ENCODE measurements around the gene NPPB.

The NPPB gene

GRCh38 chr1:11873395-11874257 lies 14.9 kb upstream of the NPPB start:
- Mint-ChIP-seq H3K4me3 (no peak overlapping the region), H3K4me1 (no peaks in the 10 kb centered on the region), H3K27me3 (peaks cover 51% of the 10 kb centered on the region), H3K9me3 (no peaks in the 10 kb centered on the region), H3K27ac (no peak overlapping the region)
- no peak for DNase-seq
- no peak for ATAC-seq

DNA sequence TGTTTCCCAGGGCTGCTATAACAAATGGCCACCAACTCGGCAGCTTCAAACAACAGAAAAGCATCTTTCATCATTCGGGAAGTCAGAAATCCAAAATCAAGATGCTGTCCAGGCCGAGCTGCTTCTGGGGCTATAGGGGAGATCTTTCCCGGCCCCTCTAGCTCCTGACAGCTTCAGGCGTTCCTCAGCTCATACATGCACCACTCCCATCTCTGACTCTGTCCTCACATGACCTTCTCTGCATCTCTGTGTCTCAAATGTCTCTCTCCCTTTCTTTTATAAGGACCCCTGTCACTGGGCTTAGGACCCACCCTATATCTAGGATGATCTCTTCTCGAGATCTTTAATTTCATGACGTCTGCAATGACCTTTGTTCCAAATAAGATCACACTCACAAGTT lies 13.8 kb upstream of the NPPB start:
- H3K27me3 Mint-ChIP-seq, result peaks cover 46% of the 10 kb centered on the region
- H3K4me3 Mint-ChIP-seq, result no peak overlapping the region
- ATAC-seq (no peak), DNase-seq (no peak)
- no peaks in the 10 kb centered on the region for H3K9me3 Mint-ChIP-seq
- H3K4me1 Mint-ChIP-seq, result no peaks in the 10 kb centered on the region
- no peak overlapping the region for H3K27ac Mint-ChIP-seq

DNA sequence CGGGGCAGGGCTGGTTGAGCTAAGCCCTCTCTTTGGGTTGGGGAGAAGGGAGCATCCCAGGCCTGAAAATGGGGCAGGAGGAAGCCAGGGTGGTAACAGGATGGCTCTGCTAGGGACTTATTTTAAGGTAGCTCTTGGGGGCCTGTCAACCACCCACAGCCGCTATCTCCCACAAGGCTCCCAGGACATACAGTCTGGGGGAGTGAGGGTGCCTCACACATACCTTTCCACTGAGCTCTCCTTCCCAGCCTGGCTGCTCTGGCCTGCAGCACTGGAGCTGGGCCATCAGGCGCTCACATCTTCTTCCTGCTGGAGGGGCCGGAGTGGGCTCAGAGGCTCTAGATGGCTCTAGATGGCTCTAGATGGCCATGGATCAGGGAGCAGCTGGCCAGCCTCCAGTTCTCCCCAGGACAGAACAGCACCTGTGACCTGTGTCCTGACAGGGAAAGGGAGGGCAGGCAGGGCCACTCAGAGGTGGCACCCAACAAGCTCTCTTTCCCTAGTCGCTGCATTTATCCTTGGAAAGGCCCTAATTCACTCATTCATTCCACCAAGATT lies 11.0 kb upstream of the NPPB start:
- Mint-ChIP-seq H3K4me1 (no peaks in the 10 kb centered on the region), H3K9me3 (no peaks in the 10 kb centered on the region), H3K4me3 (no peak overlapping the region), H3K27ac (peak overlapping the region in 1 of 2 donors; percentile 54), H3K27me3 (peaks cover 46% of the 10 kb centered on the region)
- DNase-seq (no peak), ATAC-seq (no peak)

DNA sequence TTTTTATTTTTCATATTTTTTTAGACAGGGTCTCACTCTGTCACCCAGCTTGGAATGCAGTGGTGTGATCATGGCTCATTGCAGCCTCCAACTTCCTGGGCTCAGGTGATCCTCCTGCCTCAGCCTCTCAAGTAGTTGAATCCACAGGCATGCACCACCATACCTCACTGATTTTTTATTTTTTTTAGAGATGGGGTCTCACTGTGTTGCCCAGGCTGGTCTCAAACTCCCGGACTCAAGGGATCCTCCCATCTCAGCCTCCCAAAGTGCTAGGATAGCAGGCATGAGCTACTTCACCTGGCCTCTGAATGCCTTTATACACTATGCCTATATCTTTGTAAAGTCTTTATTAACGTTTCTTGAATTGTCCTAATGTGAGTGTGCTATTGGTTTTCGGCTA lies 10.4 kb upstream of the NPPB start:
- ATAC-seq (no peak), DNase-seq (no peak)
- H3K9me3 Mint-ChIP-seq, result no peaks in the 10 kb centered on the region
- H3K4me3 Mint-ChIP-seq, result no peak overlapping the region
- H3K27ac Mint-ChIP-seq, result peak overlapping the region in 1 of 2 donors; percentile 54
- H3K27me3 Mint-ChIP-seq, result peaks cover 48% of the 10 kb centered on the region
- no peaks in the 10 kb centered on the region for H3K4me1 Mint-ChIP-seq

GRCh38 chr1:11868331-11868980 lies 9.7 kb upstream of the NPPB start:
- ATAC-seq, result no peak
- Mint-ChIP-seq H3K4me1 (no peaks in the 10 kb centered on the region), H3K27ac (no peak overlapping the region), H3K9me3 (no peaks in the 10 kb centered on the region), H3K27me3 (peaks cover 42% of the 10 kb centered on the region), H3K4me3 (no peak overlapping the region)
- no peak for DNase-seq

- Mint-ChIP-seq H3K4me3 (no peak overlapping the region), H3K27me3 (peaks cover 60% of the 10 kb centered on the region), H3K9me3 (no peaks in the 10 kb centered on the region), H3K27ac (no peak overlapping the region), H3K4me1 (no peaks in the 10 kb centered on the region)
- ATAC-seq (no peak), DNase-seq (no peak)
Measured at GRCh38 chr1:11862890-11863289, 4.1 kb upstream of the NPPB start.

GRCh38 chr1:11860587-11860986 lies 1.8 kb upstream of the NPPB start:
- H3K27me3 Mint-ChIP-seq, result peaks cover 76% of the 10 kb centered on the region
- no peak overlapping the region for H3K27ac Mint-ChIP-seq
- ATAC-seq (no peak), DNase-seq (no peak)
- no peaks in the 10 kb centered on the region for H3K9me3 Mint-ChIP-seq
- peaks cover 15% of the 10 kb centered on the region for H3K4me1 Mint-ChIP-seq
- H3K4me3 Mint-ChIP-seq, result no peak overlapping the region

DNA sequence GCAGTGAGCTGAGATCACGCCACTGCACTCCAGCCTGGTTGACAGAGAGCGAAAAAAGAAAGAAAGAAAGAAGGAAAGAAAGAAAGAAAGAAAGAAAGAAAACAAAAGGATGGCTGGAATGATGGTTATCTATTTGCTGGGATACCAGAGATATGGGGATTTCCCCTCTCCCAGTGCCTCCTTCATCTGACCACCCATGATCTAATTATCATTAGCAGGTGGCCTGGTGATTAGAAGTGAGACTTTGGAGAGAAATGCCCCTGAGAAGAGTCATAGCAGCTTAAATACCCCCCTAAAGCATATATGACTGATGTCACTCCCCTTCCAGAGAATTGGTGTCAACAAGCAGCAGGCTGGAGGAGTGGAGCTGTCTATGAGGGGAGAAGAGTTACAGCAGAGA lies 1.3 kb upstream of the NPPB start:
- Mint-ChIP-seq H3K4me3 (no peak overlapping the region), H3K27me3 (peaks cover 75% of the 10 kb centered on the region), H3K4me1 (peaks cover 15% of the 10 kb centered on the region), H3K27ac (no peak overlapping the region), H3K9me3 (no peaks in the 10 kb centered on the region)
- ATAC-seq, result no peak
- DNase-seq, result no peak

DNA sequence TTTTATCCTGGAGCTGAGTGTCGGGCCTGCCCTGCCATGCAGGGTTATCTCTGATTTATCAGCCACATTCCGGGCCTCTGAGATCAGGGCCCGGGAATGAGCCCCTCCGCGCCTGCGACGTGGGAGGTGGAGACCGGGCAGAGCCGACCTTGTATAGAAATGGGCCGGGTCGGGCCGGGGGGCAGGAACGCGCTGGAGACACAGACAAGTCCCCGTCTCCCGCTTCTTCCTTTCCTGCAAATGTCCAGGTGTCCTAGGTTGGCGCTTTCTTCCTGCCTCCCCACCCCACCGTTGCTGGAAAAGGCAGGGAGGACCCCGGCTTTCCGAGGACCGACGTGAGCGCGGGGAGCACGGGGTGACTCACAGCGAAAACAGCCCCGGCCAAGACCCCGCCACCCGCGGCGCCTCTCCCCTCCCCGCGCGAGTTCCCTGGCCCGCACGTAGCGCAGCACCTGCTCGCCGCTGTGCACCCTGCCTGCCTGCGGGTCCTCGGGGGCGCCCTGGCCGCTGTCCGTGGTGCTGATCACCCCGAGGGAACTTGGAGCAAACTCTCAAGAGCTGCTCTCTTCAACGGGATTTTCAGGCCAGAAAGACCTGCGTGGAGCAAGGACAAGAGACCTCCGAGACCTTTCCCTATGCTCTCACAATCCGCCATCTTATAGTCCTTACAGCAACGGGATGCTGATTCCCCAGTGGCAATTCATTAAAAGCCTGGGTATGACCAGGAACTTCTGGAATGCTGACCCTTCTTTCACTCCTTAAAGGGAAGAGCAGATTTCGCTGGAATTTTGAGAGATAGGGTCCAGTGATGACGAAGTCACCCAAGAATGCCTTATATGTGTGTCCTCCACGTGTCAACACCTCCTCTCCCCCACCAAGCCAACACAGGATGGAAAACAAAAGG lies 475 bp upstream of the NPPB start:
- H3K4me1 Mint-ChIP-seq, result peaks cover 15% of the 10 kb centered on the region
- H3K4me3 Mint-ChIP-seq, result no peak overlapping the region
- no peaks in the 10 kb centered on the region for H3K9me3 Mint-ChIP-seq
- DNase-seq (peak; percentile 66 to 71), ATAC-seq (peak; percentile 82)
- H3K27ac Mint-ChIP-seq, result no peak overlapping the region
- H3K27me3 Mint-ChIP-seq, result peaks cover 76% of the 10 kb centered on the region

DNA sequence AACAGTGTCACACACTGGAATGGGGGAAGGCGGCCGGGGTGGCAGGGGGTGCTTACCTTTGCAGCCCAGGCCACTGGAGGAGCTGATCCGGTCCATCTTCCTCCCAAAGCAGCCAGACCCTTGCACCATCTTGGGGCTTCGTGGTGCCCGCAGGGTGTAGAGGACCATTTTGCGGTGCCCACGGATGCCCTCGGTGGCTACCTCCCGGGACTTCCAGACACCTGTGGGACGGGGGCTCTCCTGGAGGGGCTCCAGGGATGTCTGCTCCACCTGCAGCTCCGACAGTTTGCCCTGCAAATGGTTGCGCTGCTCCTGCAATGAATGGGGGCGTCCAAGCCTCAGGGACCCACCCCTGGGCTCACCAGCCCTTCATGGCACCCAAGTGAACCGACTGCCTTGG lies 587 bp downstream of the NPPB start:
- DNase-seq (no peak), ATAC-seq (no peak)
- H3K27me3 Mint-ChIP-seq, result peaks cover 86% of the 10 kb centered on the region
- peaks cover 15% of the 10 kb centered on the region for H3K4me1 Mint-ChIP-seq
- H3K9me3 Mint-ChIP-seq, result no peaks in the 10 kb centered on the region
- H3K4me3 Mint-ChIP-seq, result no peak overlapping the region
- no peak overlapping the region for H3K27ac Mint-ChIP-seq

DNA sequence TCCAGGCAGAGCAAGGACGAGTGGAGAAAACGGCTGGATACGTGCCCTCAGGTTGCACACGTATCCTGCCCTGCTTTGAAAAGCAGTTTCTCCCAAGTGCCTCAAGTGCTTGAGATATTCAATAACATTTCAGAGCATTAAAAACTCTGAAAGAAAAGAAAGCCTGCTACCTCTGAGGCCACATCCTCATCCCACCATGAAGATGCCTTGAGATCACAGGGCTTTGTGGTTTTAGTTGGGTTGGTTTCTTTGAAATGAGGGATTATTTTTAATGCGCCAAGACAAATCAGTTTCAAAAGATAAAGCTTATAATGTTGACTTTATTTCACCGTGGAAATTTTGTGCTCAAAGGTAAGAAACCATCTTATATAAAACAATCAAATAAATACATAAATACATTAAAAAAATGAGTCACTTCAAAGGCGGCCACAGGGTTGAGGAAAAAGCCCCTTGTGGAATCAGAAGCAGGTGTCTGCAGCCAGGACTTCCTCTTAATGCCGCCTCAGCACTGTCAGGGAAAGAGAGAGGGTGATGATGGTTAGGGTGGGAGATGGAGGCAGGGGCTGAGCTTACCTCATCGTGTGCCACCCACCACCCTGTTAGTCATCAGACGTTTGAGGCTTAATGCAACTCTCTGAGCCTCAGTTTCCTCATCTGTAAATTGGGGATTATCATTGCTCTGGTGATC lies 1.4 kb downstream of the NPPB start:
- Mint-ChIP-seq H3K27me3 (peaks cover 88% of the 10 kb centered on the region), H3K4me1 (peaks cover 15% of the 10 kb centered on the region), H3K27ac (no peak overlapping the region), H3K4me3 (no peak overlapping the region), H3K9me3 (no peaks in the 10 kb centered on the region)
- DNase-seq, result no peak
- no peak for ATAC-seq

- peaks cover 86% of the 10 kb centered on the region for H3K27me3 Mint-ChIP-seq
- ATAC-seq (no peak), DNase-seq (no peak)
- H3K4me1 Mint-ChIP-seq, result peaks cover 15% of the 10 kb centered on the region
- H3K4me3 Mint-ChIP-seq, result no peak overlapping the region
- H3K9me3 Mint-ChIP-seq, result no peaks in the 10 kb centered on the region
- no peak overlapping the region for H3K27ac Mint-ChIP-seq
Measured at GRCh38 chr1:11856698-11857097, 2.0 kb downstream of the NPPB start.

DNA sequence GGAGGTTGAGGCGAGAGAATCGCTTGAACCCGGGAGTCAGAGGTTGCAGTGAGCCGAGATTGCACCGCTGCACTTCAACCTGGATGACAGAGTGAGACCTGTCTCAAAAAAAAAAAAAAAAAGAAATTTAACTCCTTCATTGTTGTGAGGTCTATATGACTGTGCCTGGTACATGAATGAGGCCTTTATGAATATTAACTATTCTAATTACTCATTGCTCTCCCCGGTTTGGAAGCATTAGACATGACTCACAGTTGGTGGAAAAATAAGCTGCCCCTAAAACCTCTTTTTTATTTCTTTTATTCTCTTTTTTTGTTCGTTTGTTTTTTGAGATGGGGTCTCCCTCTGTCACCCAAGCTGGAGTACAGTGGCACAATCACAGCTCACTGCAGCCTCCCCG lies 3.3 kb downstream of the NPPB start:
- H3K4me3 Mint-ChIP-seq, result no peak overlapping the region
- peaks cover 81% of the 10 kb centered on the region for H3K27me3 Mint-ChIP-seq
- H3K9me3 Mint-ChIP-seq, result no peaks in the 10 kb centered on the region
- no peak overlapping the region for H3K27ac Mint-ChIP-seq
- peak; percentile 45 for ATAC-seq
- H3K4me1 Mint-ChIP-seq, result peaks cover 22% of the 10 kb centered on the region
- DNase-seq, result no peak

DNA sequence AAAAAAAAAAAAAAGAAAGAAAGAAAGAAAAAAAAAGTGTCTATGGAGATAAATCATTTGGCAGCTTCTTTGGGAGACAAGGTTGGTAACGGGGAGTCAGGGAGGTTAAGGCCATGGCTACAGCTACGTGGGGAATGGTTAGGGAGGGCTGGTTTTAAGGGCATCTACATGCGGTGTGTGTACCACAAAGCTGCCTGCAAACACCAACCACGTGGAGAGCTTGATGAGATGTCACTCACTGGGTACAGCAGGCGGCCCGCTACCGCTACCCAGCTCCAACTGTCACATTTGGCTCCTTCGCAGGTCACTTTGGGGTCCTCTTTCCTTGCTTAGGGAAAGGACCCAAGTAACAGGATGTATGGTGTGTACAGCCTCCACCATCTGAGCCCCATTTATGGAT lies 4.2 kb downstream of the NPPB start:
- DNase-seq (no peak), ATAC-seq (no peak)
- Mint-ChIP-seq H3K27ac (peak overlapping the region in 1 of 2 donors; percentile 19), H3K27me3 (peaks cover 71% of the 10 kb centered on the region), H3K4me3 (no peak overlapping the region), H3K4me1 (peaks cover 22% of the 10 kb centered on the region), H3K9me3 (no peaks in the 10 kb centered on the region)

- H3K9me3 Mint-ChIP-seq, result no peaks in the 10 kb centered on the region
- H3K27me3 Mint-ChIP-seq, result peaks cover 44% of the 10 kb centered on the region
- DNase-seq, result no peak
- H3K4me3 Mint-ChIP-seq, result no peak overlapping the region
- peaks cover 7% of the 10 kb centered on the region for H3K4me1 Mint-ChIP-seq
- H3K27ac Mint-ChIP-seq, result no peak overlapping the region
- no peak for ATAC-seq
Measured at GRCh38 chr1:11851180-11851579, 7.6 kb downstream of the NPPB start.
